T47D (cell line): Measurements from ENCODE around the gene ARFGEF3.
"Not testable (repeated sequence)": the region's sequence is repeated elsewhere in the genome, so short reads cannot be mapped to it uniquely, and the experiment has no call there.

ENCODE experiments used
- DNase-seq, 2 experiments: peaks; one replicate each; pipeline versions ENCODE4 v3.0.0 to v3.0.0-alpha.2; 2011 to 2012; ENCODE audit warnings: low read depth in 1 of 2, low spot score in 1 of 2
- JUND ChIP-seq: IDR thresholded peaks from 2 replicates; pipeline ENCODE4 v1.6.1; 2012; ENCODE audit warnings: low read depth
- in situ Hi-C: cut with HindIII; loops from 2 replicates; pipeline ENCODE4 v1.10.0; 2016; ENCODE audit warnings: low sequenced_read_pairs, low pct_unique_long_range_greater_than_20kb

ARFGEF3 gene

GRCh38 chr6:138161338-138162110 lies at the start of gene ARFGEF3:
Gene ARFGEF3, plus strand, starts transcription at chr6:138161939. Its CDS starts 148 bp downstream, at chr6:138162087.
- no peak for TF ChIP-seq JUND
- DNase-seq, result peak; percentile 68 to 75
- in situ Hi-C loops, result no loop called here

GRCh38 chr6:138113588-138114210 lies 48.0 kb upstream of the ARFGEF3 start:
- in situ Hi-C loops, result no loop called here
- no peak for TF ChIP-seq JUND
- DNase-seq, result no peak

- TF ChIP-seq JUND, result no peak
- in situ Hi-C loops, result no loop called here
- DNase-seq, result no peak
These were observed 46.5 kb upstream of the ARFGEF3 start for GRCh38 chr6:138115201-138115600.

GRCh38 chr6:138115877-138116660 lies 45.7 kb upstream of the ARFGEF3 start:
- in situ Hi-C loops, result no loop called here
- TF ChIP-seq JUND, result no peak
- DNase-seq, result peak; percentile 14 to 79

GRCh38 chr6:138116661-138116999 lies 45.1 kb upstream of the ARFGEF3 start:
- in situ Hi-C loops, result no loop called here
- no peak for DNase-seq
- no peak for TF ChIP-seq JUND

DNA sequence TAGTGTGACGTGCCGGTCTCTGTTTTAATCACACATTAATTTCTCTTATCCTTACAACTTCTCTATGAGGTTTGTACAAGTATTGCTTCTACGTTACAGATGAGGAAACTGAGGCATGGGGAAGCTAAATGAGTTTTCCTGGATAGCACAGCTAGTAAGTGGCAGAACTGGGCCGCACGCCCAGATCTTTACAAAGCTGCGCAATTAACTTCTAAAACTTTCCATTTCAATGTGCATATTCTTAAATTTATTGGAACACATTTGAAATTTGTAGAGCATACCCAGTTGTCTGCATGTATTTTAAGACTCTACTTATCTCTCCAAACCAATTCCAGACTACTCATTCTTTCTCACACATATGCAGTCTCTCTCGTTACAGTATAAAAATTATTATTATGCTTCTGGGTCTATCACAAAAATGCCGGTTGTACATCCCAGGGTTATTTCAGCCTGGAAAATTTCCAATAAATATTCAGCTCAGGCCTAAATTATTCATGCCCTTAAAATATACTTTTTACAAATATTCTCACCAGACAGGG lies 44.3 kb upstream of the ARFGEF3 start:
- TF ChIP-seq JUND, result no peak
- no peak for DNase-seq
- in situ Hi-C loops, result no loop called here

DNA sequence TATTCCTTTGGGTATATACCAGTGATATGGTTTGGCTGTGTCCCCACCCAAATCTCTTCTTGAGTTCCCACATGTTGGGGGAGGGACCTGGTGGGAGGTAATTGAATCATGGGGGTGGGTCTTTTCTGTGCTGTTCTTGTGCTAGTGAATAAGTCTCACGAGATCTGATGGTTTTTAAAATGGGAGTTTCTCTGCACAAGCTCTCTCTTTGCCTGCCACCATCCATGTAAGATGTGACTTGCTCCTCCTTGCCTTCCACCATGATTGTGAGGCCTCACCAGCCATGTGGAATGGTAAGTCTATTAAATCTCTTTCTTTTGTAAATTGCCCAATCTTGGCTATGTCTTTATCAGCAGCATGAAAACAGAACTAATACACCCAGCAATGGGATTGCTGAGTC lies 42.5 kb upstream of the ARFGEF3 start:
- DNase-seq, in situ Hi-C loops: not testable (repeated sequence)

DNA sequence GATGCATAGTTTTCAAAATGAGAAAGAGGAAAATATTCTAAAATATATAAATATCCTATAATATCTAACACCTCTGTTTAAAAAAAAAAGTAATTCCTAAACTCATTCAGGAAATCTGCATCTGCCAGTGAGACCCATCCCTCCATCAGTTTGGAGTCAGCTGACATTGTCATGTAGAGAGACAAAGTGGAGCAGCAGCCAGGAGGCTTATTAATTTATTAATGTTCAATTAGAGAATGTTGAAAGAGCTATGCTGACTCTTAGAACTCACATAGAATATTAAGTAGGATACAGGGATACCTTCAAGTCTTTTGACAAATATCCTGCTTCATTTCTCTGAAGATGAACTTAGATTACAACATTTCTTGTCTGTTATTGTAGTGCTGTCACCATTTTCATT lies 41.8 kb upstream of the ARFGEF3 start:
- in situ Hi-C loops, result no loop called here
- no peak for TF ChIP-seq JUND
- DNase-seq, result no peak

DNA sequence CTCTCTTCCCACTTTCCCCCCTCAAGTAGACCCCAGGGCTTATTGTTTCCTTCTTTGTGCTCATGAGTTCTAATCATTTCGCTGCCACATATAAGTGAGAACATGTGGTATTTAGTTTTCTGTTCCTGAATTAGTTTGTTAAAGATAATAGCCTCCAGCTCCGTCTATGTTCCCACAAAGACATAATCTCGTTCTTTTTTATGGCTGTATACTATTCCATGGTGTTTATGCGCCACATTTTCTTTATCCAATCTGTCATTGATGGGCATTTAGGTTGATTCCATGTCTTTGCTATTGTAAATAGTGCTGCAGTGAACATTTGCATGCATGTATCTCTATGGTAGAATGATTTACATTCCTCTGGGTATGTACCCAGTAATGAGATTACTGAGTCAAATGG lies 37.6 kb upstream of the ARFGEF3 start:
- in situ Hi-C loops, result no loop called here

DNA sequence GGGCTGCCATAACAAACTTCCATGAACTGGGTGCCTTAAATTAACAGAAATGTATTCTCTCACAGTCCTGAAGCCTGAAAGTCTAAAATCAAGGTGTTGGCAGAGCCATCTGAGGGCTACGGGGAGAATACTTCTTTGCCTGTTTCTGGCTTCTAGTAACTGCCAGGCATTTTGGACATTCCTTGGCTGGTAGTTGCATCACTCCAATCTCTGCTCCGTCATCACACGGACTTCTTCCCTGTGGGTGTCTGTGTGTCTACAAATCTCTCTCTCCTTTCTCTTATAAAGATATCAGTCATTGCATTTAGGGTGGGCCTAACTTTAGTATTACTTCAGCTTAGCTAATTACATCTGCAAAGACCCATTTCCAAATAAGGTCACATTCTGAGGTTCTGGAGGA lies 33.6 kb upstream of the ARFGEF3 start:
- no peak for DNase-seq
- no peak for TF ChIP-seq JUND
- in situ Hi-C loops, result no loop called here

More for the DNA sequence above, 37.6 kb upstream of the ARFGEF3 start:
- no peak for DNase-seq
- no peak for TF ChIP-seq JUND

DNA sequence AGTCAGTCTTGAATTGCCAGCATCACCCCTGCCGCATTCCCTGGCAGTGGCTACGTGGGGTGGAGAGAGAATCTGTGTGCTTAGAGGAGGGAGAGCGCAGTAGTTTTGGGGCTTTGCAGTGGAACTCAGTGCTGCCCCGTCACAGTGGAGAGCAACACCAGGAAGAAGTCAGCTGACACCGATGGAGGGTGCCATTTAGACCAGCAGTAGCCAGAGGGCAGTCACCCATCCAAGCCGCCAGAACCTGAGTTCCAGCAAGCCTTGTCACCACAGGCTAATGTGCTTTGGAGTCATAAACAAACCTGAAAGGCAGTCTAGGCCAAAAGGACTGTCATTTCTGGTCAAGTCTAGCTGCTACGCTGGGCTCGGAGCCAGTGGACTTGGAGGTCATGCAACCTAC lies 32.5 kb upstream of the ARFGEF3 start:
- no peak for DNase-seq
- in situ Hi-C loops, result no loop called here
- TF ChIP-seq JUND, result no peak

GRCh38 chr6:138142806-138143205 lies 18.9 kb upstream of the ARFGEF3 start:
- TF ChIP-seq JUND, result no peak
- no peak for DNase-seq
- in situ Hi-C loops, result no loop called here

- DNase-seq, result no peak
- in situ Hi-C loops, result no loop called here
- TF ChIP-seq JUND, result no peak
These were observed 16.3 kb upstream of the ARFGEF3 start for GRCh38 chr6:138145402-138145801.
